GM19239 (cell line): ENCODE measurements around the gene LETMD1.

Source experiments
- DNase-seq: peaks from one replicate; pipeline ENCODE4 v3.0.0; 2011; ENCODE audit warnings: low spot score; ENCODE audit not compliant: insufficient read length
- FAIRE-seq: peaks from 2 replicates; lab custom pipeline; 2011; peaks lifted over from hg19 to GRCh38; lab: Jason Lieb, UNC

Gene LETMD1

GRCh38 chr12:51025338-51025835 is 22.7 kb upstream of the LETMD1 start:
- no peak for DNase-seq

DNA sequence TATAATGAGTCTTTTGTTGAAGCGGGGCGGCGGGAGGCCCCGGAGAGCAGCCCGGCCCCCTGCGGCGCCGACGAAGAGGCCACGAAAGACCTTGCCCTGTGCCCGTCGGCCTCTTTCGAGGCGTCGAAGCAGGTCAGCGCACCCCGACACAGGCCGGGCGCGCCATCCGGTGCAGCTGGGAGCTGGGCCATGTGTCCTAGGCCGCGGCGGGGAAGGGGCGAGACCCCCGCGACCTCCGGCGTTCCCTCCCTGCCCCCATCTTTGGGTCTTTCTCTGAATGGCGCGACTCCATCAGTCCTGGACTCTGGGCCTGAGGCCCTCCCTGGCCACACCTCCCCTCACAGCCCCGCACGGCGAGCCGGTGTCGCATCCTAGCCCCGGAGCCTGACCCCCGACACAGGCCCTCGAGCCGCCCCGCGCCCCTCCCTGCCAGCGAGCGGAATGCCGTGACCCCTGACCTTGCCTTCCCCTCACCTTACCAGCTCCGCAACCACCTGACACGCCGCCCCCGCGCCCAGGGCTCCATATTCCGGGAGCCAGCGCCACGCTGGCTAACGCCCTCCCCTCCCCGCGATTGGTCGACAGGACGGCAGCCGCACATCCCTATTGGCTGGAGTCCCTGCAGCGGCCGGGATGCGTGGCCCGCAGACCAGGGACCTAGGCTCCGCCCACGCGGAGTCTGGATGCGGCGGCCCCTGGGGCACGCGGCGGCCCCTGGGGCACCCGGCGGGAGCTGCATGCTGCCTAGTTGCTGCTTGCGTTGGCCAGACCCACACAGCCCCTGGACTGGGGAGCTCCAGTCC is 22.1 kb upstream of the LETMD1 start, which contains the start of gene SLC11A2:
SLC11A2 (minus strand) TSS at position 549 of the 803 bp plus-strand sequence. CDS start 15,656 bp downstream, outside the sequence.
- FAIRE-seq (peak; percentile 86), DNase-seq (peak; percentile 91)

More at GRCh38 chr12:51025338-51025835, 22.7 kb upstream of the LETMD1 start:
- no peak for FAIRE-seq

DNA sequence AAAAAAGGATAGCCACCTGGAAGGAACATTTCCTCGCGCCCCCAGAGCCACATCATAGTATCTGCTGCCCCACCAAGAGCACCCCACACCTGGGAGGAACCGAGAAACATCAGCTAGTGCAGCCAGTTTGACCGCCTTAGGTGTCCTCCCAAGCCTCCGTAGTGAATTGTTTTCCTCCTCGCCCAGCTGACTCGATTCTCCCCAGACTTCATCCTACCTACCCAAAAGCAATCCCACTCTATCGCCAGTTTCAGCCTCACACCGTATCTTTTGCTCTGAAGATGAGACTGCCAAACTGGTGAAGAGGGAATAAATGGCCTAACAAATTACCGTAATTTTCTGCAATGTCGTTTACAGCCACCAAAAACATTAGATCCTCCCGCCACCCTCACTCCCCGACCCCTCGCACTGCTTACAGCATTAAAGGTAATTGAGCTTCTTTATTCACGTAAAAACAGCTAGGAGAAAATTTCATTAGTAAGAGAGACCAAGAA is 20.7 kb upstream of the LETMD1 start:
- DNase-seq (no peak), FAIRE-seq (no peak)

DNA sequence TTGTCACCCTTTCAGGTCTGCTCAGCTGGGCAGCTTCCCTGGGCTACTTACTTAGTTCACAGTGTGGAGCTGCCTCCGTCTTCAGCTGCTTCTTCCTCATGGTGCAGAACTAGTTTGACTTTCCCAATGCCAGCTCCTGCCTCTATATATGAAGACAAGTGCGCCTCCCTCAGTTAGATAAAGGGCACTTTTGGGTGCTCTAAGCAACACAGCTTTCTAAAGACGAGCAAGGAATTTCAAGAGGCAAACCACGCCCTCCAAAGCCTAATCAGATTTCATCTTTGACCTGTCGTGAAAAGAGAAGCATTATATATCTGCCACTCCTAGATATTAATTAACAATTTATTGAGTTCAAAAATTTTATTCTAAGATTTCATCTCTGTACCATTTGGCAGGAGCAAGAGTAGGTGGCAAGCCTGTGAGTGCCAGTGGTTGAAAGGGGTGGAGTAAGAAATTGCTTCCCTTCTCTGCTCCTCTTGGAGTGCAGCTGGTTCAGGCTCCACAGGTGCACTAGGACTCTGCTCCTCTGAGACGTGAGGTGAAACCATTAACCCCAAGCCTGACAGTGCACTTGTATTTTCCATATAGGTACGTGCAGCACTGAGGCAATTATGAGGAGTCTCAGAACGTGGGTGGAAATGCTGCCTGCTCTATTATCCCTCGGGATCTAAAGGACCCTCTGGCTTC is 19.9 kb upstream of the LETMD1 start:
- FAIRE-seq = no peak
- DNase-seq = no peak

DNA sequence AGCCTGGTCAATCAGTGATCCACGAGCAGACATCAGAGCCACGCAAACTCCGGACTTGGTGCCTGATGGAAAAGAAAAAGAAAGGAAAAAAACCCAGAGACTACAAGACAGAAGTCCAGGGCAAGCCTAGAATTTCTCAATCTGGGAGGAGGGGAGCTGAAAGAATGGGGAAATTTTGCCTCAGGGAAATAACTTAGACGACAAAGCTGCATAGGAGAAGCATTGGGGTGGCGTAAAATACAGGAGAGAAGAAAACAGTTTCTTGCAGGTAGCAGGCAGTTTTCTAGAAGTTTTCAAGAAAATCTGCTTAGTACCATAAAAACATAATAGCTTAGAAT is 19.3 kb upstream of the LETMD1 start:
- FAIRE-seq (no peak), DNase-seq (no peak)

DNA sequence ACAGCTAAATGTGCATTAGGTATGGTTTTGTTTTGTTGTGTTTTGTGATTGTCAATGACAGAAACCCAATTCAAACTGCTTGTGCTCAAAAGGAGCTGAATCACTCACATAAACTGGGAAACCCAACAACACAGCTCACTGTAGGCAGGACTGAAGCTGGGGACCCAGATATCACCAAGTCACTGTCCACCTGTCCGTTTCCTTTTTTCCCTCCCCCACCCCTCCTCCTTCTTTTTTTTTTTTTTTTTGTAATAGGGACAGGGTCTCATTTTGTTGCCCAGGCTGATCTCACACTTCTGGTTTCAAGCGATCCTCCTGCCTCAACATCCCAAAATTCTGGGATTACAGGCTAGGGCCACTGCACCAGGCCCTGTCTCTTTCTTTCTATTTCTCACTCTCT is 15.1 kb upstream of the LETMD1 start:
- no peak for DNase-seq
- FAIRE-seq = no peak

DNA sequence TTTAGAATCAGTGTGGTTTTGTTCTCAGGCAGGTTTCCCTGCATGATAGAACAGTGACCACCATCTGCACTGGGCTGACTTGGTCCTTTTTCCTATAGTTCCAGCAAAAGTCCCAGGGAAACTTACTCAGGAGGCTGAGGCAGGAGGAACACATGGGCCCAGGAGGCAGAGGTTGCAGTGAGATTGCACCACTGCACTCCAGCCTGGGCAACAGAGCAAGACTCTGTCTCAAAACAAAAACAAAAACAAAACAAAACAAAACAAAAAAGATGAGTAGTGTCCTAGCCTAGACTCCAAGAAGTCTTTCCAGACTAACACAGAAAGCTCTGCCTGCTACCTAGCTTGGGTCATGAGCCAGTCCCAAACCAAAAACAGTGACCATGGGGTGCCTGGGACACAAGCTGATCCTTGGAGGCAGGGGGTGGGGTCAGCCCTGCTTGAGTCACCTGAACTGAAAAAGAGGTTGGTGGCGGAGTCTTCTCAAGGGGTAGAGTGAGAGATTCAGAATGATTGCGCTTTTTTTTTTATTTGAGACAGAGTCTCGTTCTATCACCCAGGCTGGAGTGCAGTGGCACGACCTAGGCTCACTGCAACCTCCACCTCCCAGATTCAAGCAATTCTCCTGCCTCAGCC is 14.6 kb upstream of the LETMD1 start:
- FAIRE-seq = no peak
- no peak for DNase-seq

GRCh38 chr12:51036279-51036678 is 11.8 kb upstream of the LETMD1 start:
- FAIRE-seq (no peak), DNase-seq (no peak)

GRCh38 chr12:51048661-51049251 is 629 bp downstream of the LETMD1 start:
- DNase-seq (no peak), FAIRE-seq (no peak)

DNA sequence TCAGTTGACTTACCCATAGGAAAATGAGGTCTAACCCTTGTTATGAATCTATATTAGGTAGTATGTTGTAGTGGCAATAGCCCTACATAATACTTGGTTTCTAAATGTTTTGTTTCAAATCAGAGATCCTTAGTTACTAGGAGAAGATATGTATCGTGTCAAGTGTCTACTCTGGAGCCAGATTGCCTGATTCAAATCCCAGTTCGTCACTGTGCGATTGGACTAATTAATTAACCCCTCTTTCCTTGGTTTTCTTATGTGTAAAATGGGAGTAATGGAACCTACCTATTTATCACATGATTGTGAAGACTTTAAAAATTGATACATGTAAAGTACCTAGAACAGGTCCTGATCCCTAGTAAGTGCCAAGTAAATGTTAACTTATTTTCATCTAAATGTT is 1.4 kb downstream of the LETMD1 start:
- no peak for DNase-seq
- no peak for FAIRE-seq

DNA sequence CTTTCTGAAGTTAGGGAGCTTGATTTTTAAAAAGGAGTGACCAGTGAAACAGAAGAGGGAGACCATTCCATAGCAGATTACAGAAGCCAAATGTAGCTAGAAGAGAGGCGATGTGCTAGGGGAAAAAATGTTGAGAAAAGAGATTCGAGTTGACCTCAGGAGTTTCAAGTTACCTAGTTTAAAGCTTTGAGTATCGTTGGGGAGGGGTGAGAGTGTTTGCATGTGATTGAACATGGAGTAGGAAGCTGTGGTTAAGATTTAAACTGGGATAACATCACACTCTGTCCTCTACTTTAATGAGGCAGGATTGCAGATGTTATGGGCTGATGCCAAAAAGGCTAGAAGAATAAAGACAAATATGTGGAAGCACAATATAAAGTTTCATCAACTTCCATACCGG is 3.7 kb downstream of the LETMD1 start:
- no peak for DNase-seq
- FAIRE-seq = no peak

DNA sequence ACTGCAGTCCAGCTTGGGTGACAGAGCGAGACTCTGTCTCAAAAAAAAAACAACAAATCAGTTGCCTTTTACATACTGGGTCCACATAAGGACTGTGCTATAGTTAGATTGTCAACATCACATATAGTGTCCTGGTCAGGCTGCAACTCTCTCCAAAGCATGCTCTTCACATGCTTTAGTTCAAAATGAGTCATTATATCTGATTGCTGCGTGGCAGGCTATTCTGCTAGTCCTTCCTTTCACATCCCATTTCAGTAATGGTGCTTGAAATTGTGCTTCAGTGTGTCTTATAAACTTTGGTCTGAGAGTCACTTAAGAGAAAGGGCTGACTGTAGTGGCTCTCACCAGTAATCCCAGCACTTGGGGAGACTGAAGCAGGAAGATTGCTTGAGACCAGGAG is 6.9 kb downstream of the LETMD1 start:
- no peak for FAIRE-seq
- no peak for DNase-seq

- FAIRE-seq (no peak), DNase-seq (no peak)
These were observed 8.1 kb downstream of the LETMD1 start for GRCh38 chr12:51056242-51056641.

- no peak for FAIRE-seq
- no peak for DNase-seq
These were observed 11.0 kb downstream of the LETMD1 start for GRCh38 chr12:51059086-51059485.

GRCh38 chr12:51062631-51063397 is 14.7 kb downstream of the LETMD1 start:
- FAIRE-seq = no peak
- DNase-seq = no peak

GRCh38 chr12:51065530-51065929 is 17.4 kb downstream of the LETMD1 start:
- DNase-seq = no peak
- no peak for FAIRE-seq

- DNase-seq = no peak
- FAIRE-seq = no peak
These were observed 19.1 kb downstream of the LETMD1 start for GRCh38 chr12:51067229-51067628.

GRCh38 chr12:51067771-51068170 is 19.6 kb downstream of the LETMD1 start:
- FAIRE-seq (no peak), DNase-seq (no peak)

GRCh38 chr12:51070004-51070403 is 21.9 kb downstream of the LETMD1 start:
- no peak for DNase-seq
- FAIRE-seq = no peak

DNA sequence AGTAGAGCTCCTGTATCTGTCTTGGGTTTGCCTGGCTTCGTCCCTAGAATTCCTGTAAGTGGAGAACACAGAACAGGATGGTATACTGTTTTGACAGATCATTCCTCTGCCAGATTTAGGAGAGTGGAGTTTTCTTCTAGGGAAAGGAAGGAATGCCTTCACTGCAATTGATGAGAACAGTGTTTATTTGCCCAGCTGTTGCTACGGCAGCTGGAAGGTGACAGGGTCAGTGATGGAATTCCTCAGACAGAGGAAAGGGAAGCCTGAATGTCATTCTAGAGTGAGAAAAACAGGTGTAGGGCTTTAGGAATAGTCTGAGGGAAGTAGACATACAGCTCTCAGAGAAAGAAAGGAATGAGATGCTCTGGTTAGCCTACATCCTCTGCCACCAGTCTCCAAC is 23.5 kb downstream of the LETMD1 start:
- DNase-seq (no peak), FAIRE-seq (no peak)
